KOPT-K1 (cell line): ENCODE data around the gene EXD3.
"Not testable (repeated sequence)": the region's sequence is repeated elsewhere in the genome, so short reads cannot be mapped to it uniquely, and the experiment has no call there.

ENCODE experiments used
- H3K27ac ChIP-seq: fragments of 200-600 bp; sonication (generic); 2 replicates; pipeline ENCODE4 v1.5.1; 2016; ENCODE audit warnings: antibody characterized with exemption, mild to moderate bottlenecking, low read depth, low read length; ENCODE audit not compliant: poor library complexity, severe bottlenecking
- H3K36me3 ChIP-seq: fragments of 200-600 bp; sonication (generic); 2 replicates; pipeline ENCODE4 v1.5.1; 2017; ENCODE audit warnings: antibody characterized with exemption, mild to moderate bottlenecking, low read length, moderate library complexity; ENCODE audit not compliant: insufficient read depth
- H3K9me3 ChIP-seq: fragments of 200-600 bp; sonication (generic); 2 replicates; pipeline ENCODE4 v1.5.1; 2017; ENCODE audit warnings: antibody characterized with exemption, low read length, mild to moderate bottlenecking; ENCODE audit not compliant: insufficient read depth, poor library complexity, severe bottlenecking

Gene EXD3

GRCh38 chr9:137388589-137389427, 34.2 kb downstream of the EXD3 start:
- Histone ChIP-seq H3K27ac (no peak overlapping the region), H3K9me3 (no peaks in the 10 kb centered on the region), H3K36me3 (no peaks in the 10 kb centered on the region)

- H3K36me3 ChIP-seq = no peaks in the 10 kb centered on the region
- H3K9me3 ChIP-seq = no peaks in the 10 kb centered on the region
- H3K27ac ChIP-seq = no peak overlapping the region
These were observed 34.9 kb downstream of the EXD3 start for GRCh38 chr9:137387891-137388560.

- H3K9me3 ChIP-seq = no peaks in the 10 kb centered on the region
- no peak overlapping the region for H3K27ac ChIP-seq
- no peaks in the 10 kb centered on the region for H3K36me3 ChIP-seq
These were observed 35.7 kb downstream of the EXD3 start for GRCh38 chr9:137387114-137387890.

DNA sequence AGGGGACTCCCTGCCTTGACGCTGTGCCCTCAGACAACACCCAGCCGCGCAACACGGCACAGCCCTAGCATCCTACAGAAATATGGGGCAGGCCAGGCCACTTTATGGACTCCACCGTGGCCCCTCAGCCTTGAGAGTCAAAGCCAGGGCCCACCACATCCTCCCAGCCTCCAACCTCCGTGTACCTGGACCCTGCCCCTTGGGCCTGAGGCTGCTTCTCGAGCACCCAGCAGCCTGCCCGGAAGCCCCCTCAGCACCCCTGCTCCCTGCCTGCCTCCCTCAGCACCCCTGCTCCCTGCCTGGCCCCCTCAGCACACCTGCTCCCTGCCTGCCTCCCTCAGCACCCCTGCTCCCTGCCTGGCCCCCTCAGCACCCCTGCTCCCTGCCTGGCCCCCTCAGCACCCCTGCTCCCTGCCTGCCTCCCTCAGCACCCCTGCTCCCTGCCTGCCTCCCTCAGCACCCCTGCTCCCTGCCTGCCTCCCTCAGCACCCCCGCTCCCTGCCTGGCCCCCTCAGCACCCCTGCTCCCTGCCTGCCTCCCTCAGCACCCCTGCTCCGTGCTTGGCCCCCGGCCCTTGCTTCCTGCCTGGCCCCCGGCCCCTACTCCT, 36.4 kb downstream of the EXD3 start:
- H3K27ac ChIP-seq, H3K36me3 ChIP-seq, H3K9me3 ChIP-seq: not testable (repeated sequence)

DNA sequence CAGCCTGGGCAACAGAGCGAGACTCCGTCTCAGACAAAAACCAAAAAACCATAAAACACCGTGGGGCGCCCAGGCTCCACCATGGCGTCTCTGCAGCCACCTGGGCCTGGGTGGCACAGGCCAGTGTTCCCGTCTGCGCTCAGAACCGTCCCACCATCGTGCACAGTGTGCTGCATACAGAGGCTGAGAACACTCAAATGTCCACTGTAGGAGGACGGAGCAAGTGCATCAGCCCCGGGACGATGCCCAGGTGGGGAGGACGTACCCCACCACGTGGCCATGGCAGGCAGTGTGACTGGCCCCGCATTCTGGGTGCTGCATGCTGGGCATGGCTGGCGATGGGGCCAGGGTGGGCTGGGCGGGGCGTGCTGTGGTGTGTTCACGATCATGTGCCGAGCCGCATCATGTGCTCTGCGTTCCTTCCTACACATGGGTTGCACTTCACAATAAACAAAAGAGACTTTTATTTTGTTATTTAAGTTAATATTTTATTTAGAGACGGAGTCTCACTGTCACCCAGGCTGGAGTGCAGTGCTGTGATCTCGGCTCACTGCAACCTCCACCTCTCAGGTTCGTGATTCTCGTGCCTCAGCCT, 37.8 kb downstream of the EXD3 start:
- Histone ChIP-seq H3K9me3 (no peaks in the 10 kb centered on the region), H3K36me3 (no peaks in the 10 kb centered on the region), H3K27ac (no peak overlapping the region)

DNA sequence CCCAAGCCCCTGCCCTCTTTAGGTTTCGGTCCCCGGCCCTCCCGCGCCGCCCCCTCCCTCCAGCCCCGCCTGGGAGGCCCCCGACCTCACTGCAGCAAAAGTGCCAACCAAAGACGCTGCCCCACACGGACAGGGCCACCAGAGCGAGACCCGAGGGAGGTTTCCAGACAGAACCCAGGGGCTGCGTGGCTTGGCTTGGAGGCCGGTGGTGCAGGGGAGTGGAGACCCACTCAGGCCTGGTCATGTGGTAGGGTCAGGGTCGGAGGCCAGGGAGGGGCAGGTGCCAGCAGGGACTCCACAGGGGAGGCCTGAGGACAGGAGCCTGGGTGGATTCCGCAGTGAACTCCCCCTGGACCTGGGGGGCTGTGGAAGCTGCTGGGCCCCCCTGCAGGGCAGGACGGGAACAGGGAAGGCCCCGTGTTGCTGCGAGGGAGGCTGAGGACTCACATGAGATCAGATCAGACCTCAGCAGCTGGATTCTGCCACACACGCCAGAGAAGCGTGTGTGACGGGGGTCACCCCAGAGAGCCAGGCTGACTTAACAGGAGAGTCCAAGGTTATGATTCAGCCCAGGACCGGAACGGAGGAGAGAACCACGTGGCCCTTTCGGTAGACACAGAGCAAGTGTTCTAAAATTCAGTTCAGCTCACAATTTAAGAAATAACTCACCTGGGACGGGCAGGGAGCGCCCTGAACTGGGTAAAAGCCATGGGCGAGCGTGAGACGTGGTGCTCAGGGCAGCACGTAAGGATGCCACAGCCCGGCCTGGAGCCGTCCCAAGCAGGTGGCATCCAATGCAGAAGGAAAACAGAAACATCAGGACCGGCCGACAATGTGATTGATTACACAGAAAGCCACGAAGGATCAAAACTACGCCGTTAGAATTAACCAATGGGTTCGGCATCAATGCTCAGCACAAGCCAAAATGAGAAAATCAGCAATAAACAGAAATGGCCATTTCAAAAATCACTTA, 38.9 kb downstream of the EXD3 start:
- Histone ChIP-seq H3K27ac (no peak overlapping the region), H3K9me3 (no peaks in the 10 kb centered on the region), H3K36me3 (no peaks in the 10 kb centered on the region)

- H3K9me3 ChIP-seq = no peaks in the 10 kb centered on the region
- H3K36me3 ChIP-seq = no peaks in the 10 kb centered on the region
- no peak overlapping the region for H3K27ac ChIP-seq
These were observed 39.7 kb downstream of the EXD3 start for GRCh38 chr9:137383081-137383783.

- Histone ChIP-seq H3K36me3 (no peaks in the 10 kb centered on the region), H3K27ac (no peak overlapping the region), H3K9me3 (no peaks in the 10 kb centered on the region)
These were observed 40.4 kb downstream of the EXD3 start for GRCh38 chr9:137382444-137383080.

DNA sequence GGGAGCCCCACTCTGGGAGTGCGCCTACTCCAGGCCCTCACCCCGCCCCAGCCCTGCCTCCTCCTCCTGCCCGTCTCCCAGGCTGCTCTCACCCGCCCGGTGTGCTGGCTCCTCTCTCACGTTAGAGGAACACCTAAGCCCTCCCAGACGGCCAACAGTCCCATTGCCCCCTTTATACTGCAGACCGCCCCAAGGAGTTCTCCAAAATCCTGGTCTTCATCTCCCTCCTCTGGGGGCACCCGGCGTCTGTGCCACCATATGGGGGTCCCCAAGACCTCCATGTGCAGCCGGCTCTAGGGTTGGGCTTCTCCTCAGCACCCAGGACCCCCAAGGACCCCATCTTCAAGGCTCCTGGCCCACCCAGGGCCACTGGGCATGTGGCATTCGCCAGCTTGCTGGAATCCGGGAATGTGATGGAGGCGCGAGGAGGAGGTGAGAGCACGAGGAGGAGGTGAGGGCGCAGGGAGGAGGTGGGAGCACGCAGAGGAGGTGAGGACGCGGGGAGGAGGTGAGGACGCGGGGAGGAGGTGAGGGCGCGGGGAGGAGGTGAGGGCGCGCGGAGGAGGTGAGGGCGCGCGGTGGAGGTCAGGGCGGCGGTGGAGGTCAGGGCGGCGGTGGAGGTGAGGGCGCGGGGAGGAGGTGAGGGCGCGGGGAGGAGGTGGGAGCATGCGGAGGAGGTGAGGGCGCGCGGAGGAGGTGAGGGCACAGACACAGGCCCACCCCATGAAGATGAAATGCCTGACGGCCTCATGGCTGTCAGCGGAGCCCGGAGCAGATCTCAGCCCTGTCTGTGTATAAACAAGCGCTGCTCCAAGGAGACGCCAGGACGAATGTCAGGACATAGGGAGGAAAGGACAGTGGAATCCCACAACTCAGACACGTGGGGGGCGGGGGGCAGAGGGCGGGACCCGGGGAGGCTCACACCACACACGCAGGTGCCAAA, 41.2 kb downstream of the EXD3 start:
- Histone ChIP-seq H3K36me3 (no peaks in the 10 kb centered on the region), H3K9me3 (no peaks in the 10 kb centered on the region), H3K27ac (no peak overlapping the region)

- Histone ChIP-seq H3K27ac (no peak overlapping the region), H3K36me3 (no peaks in the 10 kb centered on the region), H3K9me3 (no peaks in the 10 kb centered on the region)
These were observed 42.4 kb downstream of the EXD3 start for GRCh38 chr9:137380606-137381005.

- Histone ChIP-seq H3K9me3 (no peaks in the 10 kb centered on the region), H3K27ac (no peak overlapping the region), H3K36me3 (no peaks in the 10 kb centered on the region)
These were observed 42.8 kb downstream of the EXD3 start for GRCh38 chr9:137380171-137380570.

DNA sequence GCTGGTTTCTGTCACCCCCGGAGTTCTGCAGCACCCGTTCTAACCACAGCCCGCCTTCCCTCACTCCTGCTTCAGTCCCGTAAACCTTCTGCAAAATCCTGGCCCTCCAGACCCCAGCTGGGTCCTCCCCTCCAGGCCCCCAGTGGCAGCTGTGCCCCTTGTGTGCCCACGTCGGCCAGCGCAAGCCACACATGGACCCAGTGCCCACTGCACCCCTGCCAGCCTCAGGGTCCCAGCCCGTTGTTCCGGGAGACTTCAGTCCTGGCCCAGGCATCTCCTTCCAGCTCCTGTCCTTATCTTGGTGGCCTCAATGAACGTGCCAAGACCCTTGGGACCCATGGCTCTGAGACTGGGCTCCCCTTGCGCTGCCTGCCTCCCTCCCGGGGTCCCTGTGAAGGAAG, 43.2 kb downstream of the EXD3 start:
- Histone ChIP-seq H3K36me3 (no peaks in the 10 kb centered on the region), H3K9me3 (no peaks in the 10 kb centered on the region), H3K27ac (no peak overlapping the region)
